ENCODE data around the gene UHRF1. TPM values are rescaled to one million over a fixed set of nuclear protein-coding genes. Genes with fewer than 3 reads are reported as not detected.

UHRF1 gene
- total RNA-seq = 0.90 TPM
- long read RNA-seq, partial matches to known transcripts = 1 of 6 reads
- long read RNA-seq, other reads (novel, unspliced or antisense) = 1 of 6 reads

- no peak for DNase-seq
- Histone ChIP-seq H3K9me3 (no peaks in the 10 kb centered on the region), H3K4me3 (peak within 1 kb of the TSS; percentile 57), H3K27ac (no peak within 1 kb of the TSS), H3K4me1 (peaks cover 26% of the 10 kb centered on the region), H3K36me3 (no peaks in the 10 kb centered on the region), H3K27me3 (peaks cover 5% of the 10 kb centered on the region)
- ATAC-seq = no peak
- intact Hi-C loops (cut with DNase I) = no loop called here
- no peak for TF ChIP-seq CTCF (IDR thresholded peaks at IDR 0.05)
Observed at GRCh38 chr19:4909156-4909896, at the start of gene UHRF1. Gene UHRF1, plus strand, starts transcription at chr19:4909501. Its CDS starts 1,385 bp downstream, at chr19:4910886.

GRCh38 chr19:4859697-4860096 lies 49.6 kb upstream of the UHRF1 start:
- no peaks in the 10 kb centered on the region for H3K9me3 ChIP-seq
- DNase-seq (no peak), ATAC-seq (no peak)
- no peak overlapping the region for H3K4me3 ChIP-seq
- no peaks in the 10 kb centered on the region for H3K4me1 ChIP-seq
- no peak overlapping the region for H3K27ac ChIP-seq
- intact Hi-C loops (cut with DNase I) = no loop called here
- H3K27me3 ChIP-seq = no peaks in the 10 kb centered on the region
- H3K36me3 ChIP-seq = peaks cover 51% of the 10 kb centered on the region
- no peak for TF ChIP-seq CTCF (IDR thresholded peaks at IDR 0.05)

GRCh38 chr19:4861147-4861546 lies 48.2 kb upstream of the UHRF1 start:
- ATAC-seq (peak; percentile 45), DNase-seq (no peak)
- Histone ChIP-seq H3K4me3 (no peak overlapping the region), H3K4me1 (peaks cover 2% of the 10 kb centered on the region), H3K27me3 (no peaks in the 10 kb centered on the region), H3K9me3 (no peaks in the 10 kb centered on the region), H3K36me3 (peaks cover 42% of the 10 kb centered on the region), H3K27ac (no peak overlapping the region)
- intact Hi-C loops (cut with DNase I) = no loop called here
- TF ChIP-seq CTCF (IDR thresholded peaks at IDR 0.05) = no peak

- Histone ChIP-seq H3K27me3 (no peaks in the 10 kb centered on the region), H3K36me3 (no peaks in the 10 kb centered on the region), H3K9me3 (no peaks in the 10 kb centered on the region), H3K4me1 (peaks cover 9% of the 10 kb centered on the region), H3K27ac (peak overlapping the region; percentile 86), H3K4me3 (peak overlapping the region; percentile 87)
- intact Hi-C loops (cut with DNase I) = no loop called here
- peak; percentile 85 for DNase-seq
- TF ChIP-seq CTCF (IDR thresholded peaks at IDR 0.05) = no peak
- ATAC-seq = peak; percentile 26
Observed at GRCh38 chr19:4866595-4867424, 42.5 kb upstream of the UHRF1 start.

GRCh38 chr19:4867534-4868285 lies 41.6 kb upstream of the UHRF1 start, which contains the start of gene PLIN3:
Gene PLIN3, minus strand, starts transcription at chr19:4867667. Its CDS starts 6,273 bp downstream, at chr19:4861394.
- Histone ChIP-seq H3K4me3 (peak within 1 kb of the TSS; percentile 87), H3K27me3 (no peaks in the 10 kb centered on the region), H3K36me3 (no peaks in the 10 kb centered on the region), H3K4me1 (peaks cover 9% of the 10 kb centered on the region), H3K27ac (peak within 1 kb of the TSS; percentile 86), H3K9me3 (no peaks in the 10 kb centered on the region)
- DNase-seq = peak; percentile 98
- ATAC-seq = peak; percentile 98
- intact Hi-C loops (cut with DNase I) = no loop called here
- no peak for TF ChIP-seq CTCF (IDR thresholded peaks at IDR 0.05)

Measured in upper lobe of right lung (tissue), 1 donor.